ENCODE data around the gene FES.

Gene FES

GRCh38 chr15:90933301-90933700 lies 49.0 kb downstream of the FES start:
- DNase-seq, result no peak

GRCh38 chr15:90934256-90934948 lies 50.1 kb downstream of the FES start:
- DNase-seq, result peak; percentile 86 to 91 (median 86)

- DNase-seq, result peak; percentile 88 to 96 (median 94)
These were observed 50.8 kb downstream of the FES start, which contains the start of gene UNC45A for GRCh38 chr15:90934949-90935751. Gene UNC45A (plus strand): TSS chr15:90935285. CDS start chr15:90935325, 40 bp downstream.

GRCh38 chr15:90936823-90937222 lies 52.5 kb downstream of the FES start:
- no peak for DNase-seq

GRCh38 chr15:90938261-90938660 lies 54.0 kb downstream of the FES start:
- DNase-seq, result no peak

- DNase-seq, result no peak
These were observed 55.5 kb downstream of the FES start for GRCh38 chr15:90939756-90940155.

GRCh38 chr15:90941038-90941437 lies 56.7 kb downstream of the FES start:
- no peak for DNase-seq

GRCh38 chr15:90942354-90943120 lies 58.2 kb downstream of the FES start:
- no peak for DNase-seq

- peak in 2 of 3 donors; percentile 24 to 47 for DNase-seq
These were observed 60.8 kb downstream of the FES start for GRCh38 chr15:90945091-90945490.

Data from suppressor macrophage treated with lipopolysaccharide for 1 hour (primary cell).